NOMO-1 treated with dmso at 0.1 percent for 144 hours (cell line): ENCODE data around the gene SESN1.
"Not testable (repeated sequence)": the region's sequence is repeated elsewhere in the genome, so short reads cannot be mapped to it uniquely, and the experiment has no call there.

Experiments
- DNase-seq: peaks from one replicate; lab custom pipeline; 2025; ENCODE audit not compliant: unreplicated experiment; lab: John Stamatoyannopoulos, UW

SESN1 gene

GRCh38 chr6:109002051-109002697 lies 92.5 kb downstream of the SESN1 start:
- no peak for DNase-seq

- no peak for DNase-seq
Observed at GRCh38 chr6:109001291-109001894, 93.3 kb downstream of the SESN1 start.

GRCh38 chr6:109000289-109000688 lies 94.4 kb downstream of the SESN1 start:
- DNase-seq = no peak

DNA sequence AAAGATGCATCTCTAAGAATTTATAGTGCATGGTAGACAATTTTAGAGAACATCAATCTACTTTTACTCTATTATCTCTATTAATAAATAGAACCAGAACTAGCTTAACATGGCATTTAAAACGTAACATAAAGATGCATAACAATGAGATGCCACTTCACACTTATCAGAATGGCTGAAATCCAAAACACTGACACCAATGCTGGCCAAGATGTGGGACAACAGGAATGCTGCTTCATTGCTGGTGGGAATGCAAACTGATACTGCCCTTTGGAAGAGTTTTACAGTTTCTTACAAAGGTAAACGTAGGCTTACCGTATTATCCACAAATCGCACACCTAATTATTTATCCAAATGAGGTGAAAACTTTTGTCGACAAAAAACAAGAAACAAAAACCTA lies 95.2 kb downstream of the SESN1 start:
- DNase-seq = no peak

DNA sequence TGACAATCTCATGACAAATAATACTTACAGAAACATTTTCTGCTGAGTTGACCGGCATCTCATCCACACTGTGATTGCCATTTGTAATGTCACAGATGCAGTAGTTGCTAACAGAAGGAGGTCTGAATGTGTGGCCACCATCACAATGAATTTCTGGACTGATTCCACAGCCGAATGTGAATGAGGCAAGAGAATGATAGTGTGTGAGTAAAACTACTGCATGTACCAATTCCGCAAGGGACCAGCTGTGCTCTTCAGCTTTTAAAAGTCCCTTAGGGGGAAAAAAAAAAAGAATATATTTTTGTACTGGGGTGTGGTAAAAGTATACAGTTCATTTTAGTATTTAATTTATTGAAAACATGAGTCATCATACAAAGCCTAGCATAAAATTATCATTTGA lies 96.2 kb downstream of the SESN1 start:
- DNase-seq = no peak

- no peak for DNase-seq
Observed at GRCh38 chr6:108996208-108996607, 98.4 kb downstream of the SESN1 start.

DNA sequence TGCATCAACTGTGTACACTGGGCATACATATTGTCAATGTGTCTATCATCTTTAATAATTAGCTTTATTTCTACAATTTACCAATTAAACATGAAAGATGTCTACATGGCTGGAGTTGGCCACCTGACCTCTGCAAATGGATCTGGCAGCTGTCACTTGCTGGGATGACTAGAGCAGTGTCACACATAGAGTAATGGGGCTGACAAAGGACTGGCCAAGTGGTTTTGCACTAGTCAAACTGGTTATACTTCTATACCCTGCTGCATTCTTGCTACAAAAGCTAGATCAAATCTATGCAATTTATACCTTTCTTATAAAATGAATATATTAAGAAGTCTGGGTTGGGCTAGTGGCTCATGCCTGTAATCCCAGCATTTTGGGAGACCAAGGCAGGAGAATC lies 99.3 kb downstream of the SESN1 start:
- DNase-seq = no peak

GRCh38 chr6:108993876-108994275 lies 100.8 kb downstream of the SESN1 start:
- no peak for DNase-seq

GRCh38 chr6:108989700-108990099 lies 104.9 kb downstream of the SESN1 start:
- DNase-seq = no peak

GRCh38 chr6:108988765-108989164 lies 105.9 kb downstream of the SESN1 start:
- DNase-seq = no peak

- no peak for DNase-seq
Observed at GRCh38 chr6:108988296-108988695, 106.3 kb downstream of the SESN1 start.

DNA sequence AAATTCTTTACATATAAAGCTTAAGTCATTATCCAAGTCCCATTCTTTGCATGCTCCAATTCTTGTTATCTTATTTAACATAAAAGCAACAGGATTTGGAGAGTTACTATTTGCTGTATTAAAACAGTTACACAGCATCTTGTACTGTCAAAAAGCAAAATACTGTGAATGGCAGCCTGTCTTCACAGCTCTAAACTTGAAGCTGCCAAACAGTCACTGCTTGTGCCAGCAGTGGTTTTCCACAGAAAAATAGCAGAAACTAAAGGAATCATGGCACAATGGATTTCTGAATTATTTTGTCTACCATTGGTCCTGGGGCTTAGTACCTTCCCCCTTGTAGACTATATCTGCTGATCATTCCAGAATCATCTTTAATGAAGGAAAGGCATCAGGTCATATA lies 107.5 kb downstream of the SESN1 start:
- no peak for DNase-seq

DNA sequence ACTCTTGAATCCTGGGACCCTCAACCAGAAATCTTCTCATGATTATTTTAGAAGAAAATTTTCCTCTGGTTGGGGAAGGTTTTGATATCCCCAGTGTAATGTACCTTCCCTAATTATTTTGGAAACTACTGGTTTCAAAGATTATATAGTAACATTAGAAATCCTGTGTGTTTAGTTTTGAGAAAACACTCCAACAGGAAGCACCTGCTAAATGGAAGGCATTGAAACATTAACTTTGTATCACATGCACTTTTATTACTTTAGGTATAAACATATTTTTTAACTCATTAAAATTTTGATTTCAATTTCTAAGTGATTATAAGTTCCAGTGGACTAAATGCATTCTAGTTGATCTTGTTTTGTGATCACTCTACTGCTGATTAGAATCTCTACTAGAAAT lies 109.3 kb downstream of the SESN1 start:
- DNase-seq = no peak

GRCh38 chr6:108983151-108983550 lies 111.5 kb downstream of the SESN1 start:
- no peak for DNase-seq

DNA sequence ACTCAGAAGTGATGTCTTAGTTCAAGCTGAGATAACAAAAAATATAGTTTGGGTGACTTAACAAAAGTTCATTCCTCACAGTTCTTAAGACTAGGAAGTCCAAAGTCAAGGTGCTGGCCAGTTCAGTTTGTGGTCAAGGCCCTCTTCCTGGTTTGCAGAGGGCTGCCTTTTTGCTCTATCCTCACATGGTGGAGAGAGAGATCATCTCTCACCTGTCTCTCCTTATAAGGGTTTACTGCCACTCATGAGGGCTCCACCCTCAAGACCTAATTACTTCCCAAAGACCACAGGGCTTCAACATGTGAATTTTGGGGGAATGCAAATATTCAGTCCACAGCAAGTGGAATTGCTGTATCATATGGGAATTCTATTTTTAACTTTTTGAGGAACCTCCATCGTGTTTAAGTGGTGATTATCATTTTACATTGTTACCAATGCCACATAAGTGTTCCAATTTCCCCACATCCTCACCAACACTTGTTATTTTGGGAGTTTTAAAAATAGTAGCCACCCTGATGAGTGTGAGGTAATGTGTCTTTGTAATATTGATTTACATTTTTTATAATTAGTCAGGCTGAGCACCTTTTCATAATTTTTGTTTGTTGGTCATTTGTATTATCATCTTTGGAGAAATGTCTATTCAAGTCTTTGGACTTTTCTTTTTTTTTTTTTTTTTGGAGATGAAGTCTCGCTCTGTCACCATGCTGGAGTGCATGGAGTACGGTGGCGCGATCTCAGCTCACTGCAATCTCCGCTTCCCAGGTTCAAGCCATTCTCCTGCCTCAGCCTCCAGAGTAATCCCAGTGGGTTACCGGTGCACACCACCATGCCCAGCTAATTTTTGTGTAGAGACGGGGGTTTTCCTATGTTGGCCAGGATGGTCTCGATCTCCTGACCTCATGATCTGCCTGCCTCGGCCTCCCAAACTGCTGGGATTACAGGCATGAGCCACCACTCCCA lies 112.2 kb downstream of the SESN1 start:
- DNase-seq = no peak

DNA sequence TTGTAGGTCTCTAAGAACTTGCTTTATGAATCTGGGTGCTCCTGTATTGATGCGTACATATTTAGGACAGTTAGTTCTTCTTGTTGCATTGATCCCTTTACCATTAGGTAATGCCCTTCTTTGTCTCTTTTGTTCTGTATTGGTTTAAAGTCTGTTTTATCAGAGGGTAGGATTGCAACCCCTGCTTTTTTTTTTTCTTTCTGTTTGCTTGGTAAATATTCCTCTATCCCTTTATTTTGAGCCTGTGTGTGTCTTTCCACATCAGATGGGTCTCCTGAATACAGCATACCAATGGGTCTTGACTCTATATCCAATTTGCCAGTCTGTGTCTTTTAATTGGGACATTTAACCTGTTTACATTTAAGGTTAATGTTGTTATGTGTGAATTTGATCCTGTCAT lies 116.0 kb downstream of the SESN1 start:
- DNase-seq = not testable (repeated sequence)

- DNase-seq = no peak
Observed at GRCh38 chr6:108974201-108974600, 120.4 kb downstream of the SESN1 start.

DNA sequence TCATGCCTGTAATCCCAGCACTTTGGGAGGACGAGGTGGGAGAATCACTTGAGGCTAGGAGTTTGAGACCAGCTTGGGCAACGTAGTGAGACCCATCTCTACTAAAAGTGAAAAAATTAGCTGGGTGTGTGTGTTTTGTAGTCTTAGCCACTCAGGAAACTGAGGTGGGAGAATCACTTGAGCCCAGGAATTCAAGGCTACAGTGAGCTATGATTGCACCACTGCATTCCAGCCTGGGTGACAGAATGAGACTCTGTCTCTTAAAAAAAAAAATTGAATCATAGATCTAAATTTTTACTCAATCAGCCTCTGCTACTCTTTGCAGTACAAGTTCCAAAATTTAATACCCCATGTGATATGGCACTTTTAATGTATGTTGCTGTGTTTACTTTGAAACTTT lies 124.9 kb downstream of the SESN1 start:
- no peak for DNase-seq

GRCh38 chr6:108968325-108969316 lies 126.0 kb downstream of the SESN1 start:
- peak; percentile 67 for DNase-seq

- peak; percentile 93 for DNase-seq
Observed at GRCh38 chr6:108966855-108967755, 127.5 kb downstream of the SESN1 start.
